T-helper 1 cell (primary cell): Measurements from ENCODE around the gene RPTOR.

Experiments
- DNase-seq, 5 donors: peaks; one replicate each; pipeline ENCODE4 v3.0.0-alpha.2; 2012 to 2020

The RPTOR gene

DNA sequence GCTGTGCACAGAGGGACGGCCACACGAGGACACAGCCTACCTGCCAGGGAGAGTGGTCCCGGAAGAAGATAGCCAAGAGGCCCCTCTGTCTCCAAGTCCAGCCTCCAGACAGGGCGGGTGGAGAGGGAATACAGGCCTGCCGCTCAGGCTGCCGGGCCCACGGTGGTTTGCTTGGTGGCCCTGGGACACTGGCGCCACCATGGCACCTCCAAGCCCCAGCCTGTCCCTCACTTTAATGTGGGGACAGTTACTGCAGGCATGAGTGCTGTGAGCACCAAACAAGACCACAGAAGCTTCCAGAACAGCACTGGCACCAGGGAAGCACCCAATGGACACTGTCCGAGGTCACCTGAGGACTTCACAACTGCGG is 425.0 kb downstream of the RPTOR start:
- no peak for DNase-seq

GRCh38 chr17:80970044-80970761 is 425.6 kb downstream of the RPTOR start:
- DNase-seq, result peak in 3 of 5 donors; percentile 27 to 45 (median 29)

DNA sequence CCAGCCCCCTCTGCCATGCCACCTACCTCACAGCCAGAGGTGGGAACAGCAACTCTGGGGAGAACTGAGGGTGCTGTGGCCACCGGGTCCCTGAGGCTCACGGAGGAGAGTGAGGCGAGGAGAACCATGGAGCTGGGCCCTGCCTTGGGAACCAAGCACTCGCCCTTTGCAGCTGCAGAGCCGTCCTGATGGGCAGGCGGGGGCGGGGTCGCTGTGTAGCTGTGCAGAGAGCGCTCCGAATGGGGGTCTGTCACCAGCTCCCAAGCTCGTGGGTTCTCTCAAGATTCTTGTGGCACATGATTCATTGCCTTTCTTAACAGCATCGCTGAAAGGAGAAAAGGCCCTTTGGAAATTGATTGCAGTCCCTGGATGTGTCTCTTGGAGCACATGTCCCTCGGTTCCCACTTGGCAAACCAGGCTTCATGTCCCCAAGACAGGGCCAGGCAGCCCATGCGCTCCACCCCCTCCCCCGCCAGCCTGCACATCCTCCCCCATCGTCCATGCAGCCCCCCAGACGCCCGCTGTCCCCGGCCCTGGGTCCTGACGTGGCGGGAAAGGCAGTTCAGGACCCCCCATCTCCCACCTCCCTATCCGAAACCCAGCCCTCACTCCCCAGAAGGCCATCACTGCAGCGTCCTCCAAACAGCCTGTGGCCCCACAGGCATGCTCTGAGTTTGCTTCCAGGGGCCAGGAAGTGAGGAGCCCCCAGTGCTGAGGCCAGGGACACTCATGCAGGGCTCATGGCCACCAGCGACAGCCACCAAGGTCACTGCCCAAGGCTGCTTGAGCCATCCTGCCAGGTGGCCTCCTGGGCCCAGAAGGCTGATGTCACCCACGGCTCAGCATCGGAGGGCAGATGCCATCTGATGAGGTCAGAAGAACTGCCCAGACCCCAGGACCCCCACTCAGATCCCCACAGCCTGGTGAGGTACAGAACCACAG is 426.4 kb downstream of the RPTOR start:
- DNase-seq, result no peak

- no peak for DNase-seq
These were observed 427.2 kb downstream of the RPTOR start for GRCh38 chr17:80971704-80972304.

DNA sequence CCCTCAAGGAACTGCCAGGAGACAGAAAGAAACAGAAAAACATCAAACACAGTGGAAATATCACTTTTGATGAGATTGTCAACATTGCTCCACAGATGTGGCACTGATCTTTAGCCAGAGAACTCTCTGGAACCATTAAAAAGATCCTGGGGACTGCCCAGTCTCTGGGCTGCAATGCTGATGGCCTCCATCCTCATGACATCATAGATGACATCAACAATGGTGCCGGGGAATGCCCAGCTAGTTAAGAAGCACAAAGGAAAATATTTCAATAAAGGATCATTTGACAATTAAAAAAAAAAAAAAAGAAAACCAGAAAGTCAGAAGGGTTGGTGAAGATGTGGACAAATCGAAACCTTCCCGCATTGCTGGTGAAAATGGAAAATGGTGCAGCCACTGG is 432.1 kb downstream of the RPTOR start:
- DNase-seq, result no peak

GRCh38 chr17:80977172-80977571 is 432.5 kb downstream of the RPTOR start:
- no peak for DNase-seq

DNA sequence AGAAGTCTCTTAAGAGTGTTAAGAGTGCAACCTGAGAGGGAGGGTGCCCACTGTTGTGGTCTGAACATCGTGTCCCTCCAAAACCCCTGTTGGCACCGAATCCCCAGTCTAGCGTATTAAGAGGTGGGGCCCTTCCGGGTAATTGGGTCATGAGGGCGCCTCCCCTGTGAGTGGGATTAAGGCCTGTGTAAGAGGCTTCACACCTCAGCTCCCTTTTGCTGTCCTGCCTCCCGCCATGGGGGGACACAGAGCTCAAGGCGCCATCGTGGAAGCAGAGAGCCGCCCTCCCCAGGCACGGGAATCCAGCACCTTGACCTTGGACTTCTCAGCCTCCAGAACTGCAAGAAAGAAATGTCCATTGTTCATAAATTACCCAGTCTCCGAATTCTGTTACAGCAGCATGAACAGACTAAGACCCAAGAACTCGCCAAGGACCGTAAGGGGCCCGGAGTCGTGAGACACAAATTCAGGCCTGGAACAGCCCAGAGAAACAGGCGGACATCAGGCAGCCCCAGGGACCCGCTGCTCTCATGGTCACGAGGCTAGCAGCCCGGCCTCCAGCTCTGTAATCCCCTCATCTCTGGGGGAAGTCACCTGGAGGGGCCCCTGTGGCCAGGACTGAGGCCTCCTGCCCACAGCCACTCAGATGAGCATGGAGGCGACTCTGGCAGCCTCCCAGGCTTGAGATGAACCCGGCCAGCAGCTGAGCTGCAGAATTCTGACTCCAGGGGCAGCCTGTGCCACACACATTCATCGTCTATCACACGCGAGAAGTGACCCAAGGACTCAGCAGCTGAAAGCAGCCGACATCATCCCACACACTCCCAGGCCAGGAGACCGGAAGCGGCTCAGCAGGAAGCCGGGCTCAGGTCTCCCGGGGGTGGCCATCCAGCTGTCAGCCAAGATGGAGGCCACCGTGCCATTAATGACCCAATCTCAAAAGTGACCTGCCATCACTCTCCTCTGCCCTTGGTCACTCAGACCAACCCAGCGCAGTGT is 434.2 kb downstream of the RPTOR start:
- no peak for DNase-seq

GRCh38 chr17:80979547-80980378 is 435.1 kb downstream of the RPTOR start:
- DNase-seq, result no peak

DNA sequence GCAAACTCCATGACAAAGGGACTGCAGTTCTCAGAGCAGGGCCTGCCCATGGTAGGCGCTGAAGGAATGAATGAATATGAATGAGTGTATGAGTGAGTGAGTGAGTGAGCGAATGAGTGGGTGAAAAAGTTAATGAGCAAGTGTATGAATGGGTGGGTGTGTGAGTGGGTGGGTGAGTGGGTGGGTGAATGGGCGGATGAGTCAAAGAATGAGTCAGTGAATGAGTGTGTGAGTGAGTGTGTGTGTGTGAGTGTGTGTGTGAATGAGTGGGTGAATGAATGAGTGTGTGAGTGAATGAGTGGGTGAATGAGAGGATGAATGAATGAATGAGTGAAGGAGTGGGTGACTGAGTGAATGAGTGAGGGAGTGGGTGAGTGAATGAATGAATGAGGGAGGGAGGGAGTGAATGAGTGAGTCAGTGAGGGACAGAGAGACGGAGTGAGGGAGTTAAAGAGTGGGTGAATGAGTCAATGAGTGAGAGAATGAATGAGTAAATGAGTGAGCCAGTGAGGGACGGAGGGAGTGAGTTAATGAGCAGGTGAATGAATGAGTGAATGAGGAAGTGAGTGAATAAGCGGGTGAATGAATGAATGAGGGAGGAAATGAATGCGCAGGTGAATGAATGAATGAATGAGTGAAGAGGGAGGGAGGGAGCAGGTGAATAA is 435.9 kb downstream of the RPTOR start:
- no peak for DNase-seq

DNA sequence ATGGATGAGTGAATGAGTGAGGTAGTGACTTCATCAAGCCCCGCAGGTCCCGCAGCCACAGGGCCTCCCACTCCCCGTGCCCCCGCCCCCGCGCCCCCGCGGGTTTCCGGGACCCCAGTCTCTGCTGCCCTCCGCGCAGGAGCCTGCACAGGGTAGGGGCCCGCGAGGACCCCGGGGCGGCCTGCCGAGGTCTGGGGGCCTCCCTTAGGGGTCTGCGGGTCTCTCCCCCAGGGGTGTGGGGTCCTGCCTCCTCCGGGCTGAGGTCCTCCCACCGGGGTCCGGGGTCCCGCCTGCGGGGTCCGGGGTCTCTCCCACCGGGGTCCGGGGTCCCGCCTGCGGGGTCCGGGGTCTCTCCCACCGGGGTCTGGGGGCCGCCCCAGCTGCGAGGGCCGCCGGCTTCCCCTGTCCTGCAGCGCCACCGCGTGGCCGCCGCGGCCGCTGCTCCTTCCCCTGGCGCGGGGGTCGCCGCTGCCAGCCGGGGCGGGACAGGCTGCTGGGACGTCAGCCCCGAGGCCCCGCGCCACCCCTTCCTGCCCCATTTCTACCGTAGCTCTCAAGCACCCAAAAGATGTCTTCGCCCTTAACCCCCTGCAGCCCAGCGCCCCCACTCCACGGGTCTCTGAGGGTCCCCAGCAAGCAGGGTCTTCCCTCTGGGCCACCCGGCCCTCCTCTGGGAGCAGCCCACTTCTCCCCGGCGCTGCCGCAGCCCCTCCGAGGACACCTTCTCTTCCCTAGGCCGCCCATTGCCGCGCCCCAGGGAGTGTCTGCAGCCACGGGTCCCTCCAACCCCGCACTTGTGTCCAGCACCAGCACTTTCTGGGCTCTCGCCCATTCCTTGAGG is 436.6 kb downstream of the RPTOR start:
- peak in 1 of 5 donors; percentile 51 for DNase-seq

- no peak for DNase-seq
These were observed 437.3 kb downstream of the RPTOR start for GRCh38 chr17:80981929-80982425.

DNA sequence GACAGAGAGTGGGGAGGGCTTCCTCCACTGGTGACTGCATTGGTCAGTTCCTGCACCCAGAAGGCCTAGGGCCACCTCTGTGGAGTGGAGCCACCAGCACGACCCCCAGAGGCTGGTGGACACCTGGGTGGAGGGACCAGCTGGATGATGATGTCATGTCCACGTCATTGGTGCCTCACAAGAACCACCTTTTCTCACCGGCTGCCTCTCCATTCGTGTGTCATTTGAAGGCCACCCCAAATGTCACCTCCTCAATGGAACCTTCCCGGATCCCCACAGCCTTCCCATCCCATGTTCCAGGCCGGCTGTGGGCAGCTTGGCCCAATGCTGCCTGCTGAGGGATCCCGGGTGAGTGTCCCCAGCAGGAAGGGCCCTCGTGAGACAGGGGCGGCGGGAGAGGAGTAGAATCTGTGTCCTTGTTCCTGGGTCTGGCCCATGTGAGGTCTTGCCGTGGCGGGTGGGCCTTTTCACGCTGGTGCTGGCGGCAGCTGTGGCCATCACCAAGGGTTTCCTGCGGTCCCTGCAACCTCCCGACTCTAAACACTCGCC is 437.9 kb downstream of the RPTOR start:
- no peak for DNase-seq

DNA sequence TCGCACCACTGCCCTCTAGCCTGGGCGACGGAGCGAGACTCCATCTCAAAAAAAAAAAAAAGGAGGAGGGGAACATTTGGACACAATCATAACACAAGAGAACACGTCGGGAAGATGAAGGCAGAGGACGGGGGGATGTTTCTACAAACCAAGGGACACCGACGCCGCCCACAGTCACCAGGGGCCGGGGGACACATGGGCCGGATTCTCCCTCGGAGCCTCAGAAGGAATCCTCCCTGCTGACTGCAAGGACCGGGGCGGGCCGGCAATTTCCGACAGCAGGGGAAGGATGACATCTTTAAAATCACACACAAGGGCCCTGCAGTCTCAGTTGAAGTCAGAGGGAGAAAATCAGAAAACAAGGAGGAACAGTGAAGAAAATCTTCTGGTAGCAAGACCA is 438.9 kb downstream of the RPTOR start:
- no peak for DNase-seq

GRCh38 chr17:80984749-80985148 is 440.1 kb downstream of the RPTOR start:
- no peak for DNase-seq

DNA sequence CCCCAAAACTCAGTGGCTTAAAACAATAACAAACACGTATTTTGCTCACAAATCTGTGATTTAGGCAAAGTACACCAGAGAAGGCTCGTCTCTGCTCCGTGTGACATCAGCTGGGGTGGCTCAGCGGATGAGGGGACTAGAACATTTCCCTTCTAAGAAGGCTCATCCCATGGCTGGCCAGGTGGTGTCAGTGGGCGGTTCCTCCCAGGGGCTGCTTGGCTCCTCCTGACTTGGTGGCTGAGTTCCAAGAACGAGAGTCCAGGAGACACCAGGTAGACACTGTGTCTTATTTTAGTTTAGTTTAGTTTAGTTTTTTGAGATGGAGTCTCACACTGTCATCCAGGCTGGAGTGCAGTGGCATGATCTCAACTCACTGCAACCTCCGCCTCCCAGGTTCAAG is 441.4 kb downstream of the RPTOR start:
- DNase-seq, result no peak

- DNase-seq, result no peak
These were observed 442.3 kb downstream of the RPTOR start for GRCh38 chr17:80986816-80987475.

GRCh38 chr17:80987941-80988461 is 443.4 kb downstream of the RPTOR start:
- no peak for DNase-seq

GRCh38 chr17:80989586-80989913 is 444.9 kb downstream of the RPTOR start:
- DNase-seq, result no peak
